DND-41 (cell line): ENCODE results near the gene MEP1A.
"Not testable (repeated sequence)": the region's sequence is repeated elsewhere in the genome, so short reads cannot be mapped to it uniquely, and the experiment has no call there.

ENCODE experiments used
- ATAC-seq: fragments of 200-7000 bp; cut with Tn5 transposase; 3 replicates; pipeline ENCODE4 v1.9.1; 2021; ENCODE audit warnings: low read depth; ENCODE audit not compliant: insufficient read depth
- DNase-seq: peaks from one replicate; pipeline ENCODE4 v3.0.0-alpha.2; 2020
- H2AFZ ChIP-seq: 2 replicates; pipeline ENCODE4 v1.6.0; 2012; ENCODE audit warnings: low read depth, low read length
- H3K27ac ChIP-seq: 2 replicates; pipeline ENCODE4 v1.5.1; 2012; ENCODE audit warnings: low read length, inconsistent platforms
- H3K27me3 ChIP-seq: fragments of 200-600 bp; sonication (generic); 2 replicates; pipeline ENCODE4 v1.6.0; 2012; ENCODE audit warnings: low read length, mild to moderate bottlenecking, inconsistent platforms; ENCODE audit not compliant: insufficient read depth, poor library complexity
- H3K36me3 ChIP-seq: 2 replicates; pipeline ENCODE4 v1.5.1; 2012; ENCODE audit warnings: low read length, inconsistent platforms; ENCODE audit not compliant: insufficient read depth
- H3K4me1 ChIP-seq: 2 replicates; pipeline ENCODE4 v1.5.1; 2012; ENCODE audit warnings: mild to moderate bottlenecking, low read length; ENCODE audit not compliant: insufficient read depth
- H3K4me2 ChIP-seq: 2 replicates; pipeline ENCODE4 v1.6.0; 2012; ENCODE audit warnings: mild to moderate bottlenecking, moderate library complexity, low read length, inconsistent platforms; ENCODE audit not compliant: insufficient read depth
- H3K4me3 ChIP-seq, 2 experiments: fragments of 200-600 bp in 1 of 2; shearing (Covaris generic) in 1 of 2; 2 replicates each; pipeline ENCODE4 v1.5.1; 2012 to 2016; ENCODE audit warnings: inconsistent platforms in 2 of 2, low read length in 2 of 2, mild to moderate bottlenecking in 2 of 2, low read depth in 1 of 2, moderate library complexity in 1 of 2
- H3K79me2 ChIP-seq: 2 replicates; pipeline ENCODE4 v1.6.0; 2012; ENCODE audit warnings: low read length, inconsistent platforms; ENCODE audit not compliant: insufficient read depth
- H3K9ac ChIP-seq: 2 replicates; pipeline ENCODE4 v1.6.0; 2012; ENCODE audit warnings: low read depth, mild to moderate bottlenecking, inconsistent platforms, low read length, moderate library complexity
- H3K9me3 ChIP-seq: 2 replicates; pipeline ENCODE4 v1.5.1; 2012; ENCODE audit warnings: low read length, moderate library complexity, mild to moderate bottlenecking, inconsistent platforms; ENCODE audit not compliant: insufficient read depth, severe bottlenecking
- H4K20me1 ChIP-seq: 2 replicates; pipeline ENCODE4 v1.6.0; 2012; ENCODE audit warnings: low read length; ENCODE audit not compliant: insufficient read depth
- EZH2 ChIP-seq: IDR thresholded peaks from 3 replicates; pipeline ENCODE4 v1.6.1; 2012; ENCODE audit warnings: borderline replicate concordance, low read depth, mild to moderate bottlenecking, moderate library complexity, low read length, inconsistent platforms; ENCODE audit not compliant: severe bottlenecking
- TF ChIP-seq, protein P1 (sequence below): IDR thresholded peaks from 2 replicates; pipeline ENCODE4 v1.5.1; 2012; ENCODE audit warnings: borderline replicate concordance, low read length, moderate library complexity, mild to moderate bottlenecking; ENCODE audit not compliant: poor library complexity, severe bottlenecking; ENCODE audit errors: extremely low read depth

Gene MEP1A

DNA sequence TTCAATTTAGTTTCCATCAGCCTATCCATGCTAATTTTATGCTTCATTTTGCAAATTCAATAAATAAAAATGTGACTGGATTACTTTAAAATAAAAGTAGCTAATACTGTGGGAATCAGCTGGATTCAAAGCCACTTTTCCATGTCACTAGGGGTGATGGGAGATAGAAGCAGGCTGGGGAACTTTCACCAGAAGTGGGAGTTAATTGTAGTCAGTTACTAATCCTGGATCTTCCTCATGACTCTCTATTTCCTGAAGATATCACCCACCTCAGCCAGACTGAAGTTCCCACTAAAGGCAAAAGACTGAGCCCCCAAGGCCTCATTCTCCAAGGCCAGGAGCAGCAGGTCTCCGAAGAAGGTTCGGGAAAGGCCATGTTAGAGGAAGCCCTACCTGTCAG is 41.8 kb downstream of the MEP1A start:
- H3K4me1 ChIP-seq, H3K79me2 ChIP-seq, H2AFZ ChIP-seq, H3K27me3 ChIP-seq, H3K9ac ChIP-seq, H3K36me3 ChIP-seq, H3K4me3 ChIP-seq, H3K9me3 ChIP-seq, H3K27ac ChIP-seq, H4K20me1 ChIP-seq, H3K4me2 ChIP-seq, DNase-seq, ATAC-seq: not testable (repeated sequence)

DNA sequence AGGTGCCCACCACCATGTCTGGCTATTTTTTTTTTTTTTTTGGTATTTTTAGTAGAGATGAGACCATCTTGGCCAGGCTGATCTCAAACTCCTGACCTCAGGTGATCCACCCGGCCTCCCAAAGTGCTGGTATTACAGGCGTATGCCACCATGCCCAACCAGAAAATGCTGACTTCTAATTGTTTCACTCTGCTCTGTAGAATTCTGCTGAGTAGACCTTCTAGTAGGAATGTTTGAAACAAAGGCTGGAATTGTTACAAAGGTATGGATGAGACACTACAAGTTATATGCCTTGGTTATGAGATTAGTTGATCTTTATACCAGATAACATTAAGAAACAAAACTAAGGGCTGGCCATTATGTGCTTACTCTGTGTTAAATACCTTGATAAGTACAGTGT is 44.8 kb downstream of the MEP1A start:
- no peak overlapping the region for H2AFZ ChIP-seq
- no peak overlapping the region for H3K4me3 ChIP-seq
- H4K20me1 ChIP-seq = no peaks in the 10 kb centered on the region
- no peak overlapping the region for H3K4me2 ChIP-seq
- no peaks in the 10 kb centered on the region for H3K27me3 ChIP-seq
- no peak overlapping the region for H3K27ac ChIP-seq
- H3K9me3 ChIP-seq = peaks cover 8% of the 10 kb centered on the region
- no peaks in the 10 kb centered on the region for H3K4me1 ChIP-seq
- H3K9ac ChIP-seq = no peak overlapping the region
- no peaks in the 10 kb centered on the region for H3K36me3 ChIP-seq
- DNase-seq = no peak
- H3K79me2 ChIP-seq = no peaks in the 10 kb centered on the region
- TF ChIP-seq, protein P1, sequence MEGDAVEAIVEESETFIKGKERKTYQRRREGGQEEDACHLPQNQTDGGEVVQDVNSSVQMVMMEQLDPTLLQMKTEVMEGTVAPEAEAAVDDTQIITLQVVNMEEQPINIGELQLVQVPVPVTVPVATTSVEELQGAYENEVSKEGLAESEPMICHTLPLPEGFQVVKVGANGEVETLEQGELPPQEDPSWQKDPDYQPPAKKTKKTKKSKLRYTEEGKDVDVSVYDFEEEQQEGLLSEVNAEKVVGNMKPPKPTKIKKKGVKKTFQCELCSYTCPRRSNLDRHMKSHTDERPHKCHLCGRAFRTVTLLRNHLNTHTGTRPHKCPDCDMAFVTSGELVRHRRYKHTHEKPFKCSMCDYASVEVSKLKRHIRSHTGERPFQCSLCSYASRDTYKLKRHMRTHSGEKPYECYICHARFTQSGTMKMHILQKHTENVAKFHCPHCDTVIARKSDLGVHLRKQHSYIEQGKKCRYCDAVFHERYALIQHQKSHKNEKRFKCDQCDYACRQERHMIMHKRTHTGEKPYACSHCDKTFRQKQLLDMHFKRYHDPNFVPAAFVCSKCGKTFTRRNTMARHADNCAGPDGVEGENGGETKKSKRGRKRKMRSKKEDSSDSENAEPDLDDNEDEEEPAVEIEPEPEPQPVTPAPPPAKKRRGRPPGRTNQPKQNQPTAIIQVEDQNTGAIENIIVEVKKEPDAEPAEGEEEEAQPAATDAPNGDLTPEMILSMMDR = no peak
- TF ChIP-seq EZH2 = no peak
- ATAC-seq = no peak

DNA sequence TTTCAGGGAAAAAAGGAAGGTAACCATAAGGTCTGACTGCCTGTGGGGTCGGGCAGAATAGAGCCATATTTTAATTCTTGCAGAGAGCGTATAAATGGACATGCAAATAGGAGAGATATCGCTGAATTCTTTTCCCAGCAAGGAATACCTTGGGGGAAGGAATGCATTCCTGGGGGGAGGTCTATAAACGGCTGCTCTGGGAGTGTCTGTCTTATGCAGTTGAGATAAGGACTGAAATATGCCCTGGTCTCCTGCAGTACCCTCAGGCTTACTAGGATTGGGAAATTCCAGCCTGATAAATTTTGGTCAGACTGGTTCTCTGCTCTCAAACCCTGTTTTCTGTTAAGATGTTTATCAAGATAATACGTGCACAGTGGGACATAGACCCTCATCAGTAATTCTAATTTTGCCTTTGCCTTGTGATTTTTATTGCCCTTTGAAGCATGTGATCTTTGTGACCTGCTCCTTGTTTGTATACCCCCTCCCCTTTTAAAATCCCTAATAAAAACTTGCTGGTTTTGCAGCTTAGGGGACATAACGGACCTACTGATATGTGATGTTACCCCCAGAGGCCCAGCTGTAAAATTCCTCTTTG is 49.2 kb downstream of the MEP1A start:
- not testable (repeated sequence) for H3K36me3 ChIP-seq, H3K4me3 ChIP-seq, H3K9ac ChIP-seq, H2AFZ ChIP-seq, H3K27me3 ChIP-seq, H3K4me2 ChIP-seq, H3K79me2 ChIP-seq, H3K9me3 ChIP-seq, H3K27ac ChIP-seq, H4K20me1 ChIP-seq, ATAC-seq, H3K4me1 ChIP-seq, DNase-seq

DNA sequence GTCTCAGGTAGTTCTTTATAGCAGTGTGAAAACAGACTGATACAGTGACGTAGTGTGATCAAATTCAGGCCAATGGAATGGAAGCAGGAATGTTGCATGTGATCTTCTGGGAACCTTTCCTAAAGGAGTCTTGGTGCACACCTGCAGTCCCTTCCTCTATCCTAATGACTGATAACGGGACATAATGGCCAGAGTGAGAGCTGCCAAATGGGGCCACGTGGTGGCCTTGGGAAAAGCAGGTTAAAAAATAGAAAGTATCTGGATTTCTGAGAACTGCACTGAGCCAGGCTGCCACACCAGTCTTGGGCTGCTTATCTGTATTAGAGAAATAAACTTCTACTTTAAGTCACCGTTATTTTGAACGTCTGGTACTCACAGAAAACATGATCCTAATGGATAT is 51.9 kb downstream of the MEP1A start:
- DNase-seq = no peak
- no peak for ATAC-seq
- Histone ChIP-seq H3K79me2 (no peaks in the 10 kb centered on the region), H3K4me1 (no peaks in the 10 kb centered on the region), H3K4me2 (no peak overlapping the region), H2AFZ (no peak overlapping the region), H3K27ac (no peak overlapping the region), H4K20me1 (no peaks in the 10 kb centered on the region), H3K27me3 (no peaks in the 10 kb centered on the region), H3K9ac (no peak overlapping the region), H3K36me3 (no peaks in the 10 kb centered on the region), H3K9me3 (peaks cover 5% of the 10 kb centered on the region), H3K4me3 (no peak overlapping the region)
- TF ChIP-seq EZH2 = no peak
- TF ChIP-seq, protein P1 = no peak
